ENCODE results near the gene SLC30A7.

DNA sequence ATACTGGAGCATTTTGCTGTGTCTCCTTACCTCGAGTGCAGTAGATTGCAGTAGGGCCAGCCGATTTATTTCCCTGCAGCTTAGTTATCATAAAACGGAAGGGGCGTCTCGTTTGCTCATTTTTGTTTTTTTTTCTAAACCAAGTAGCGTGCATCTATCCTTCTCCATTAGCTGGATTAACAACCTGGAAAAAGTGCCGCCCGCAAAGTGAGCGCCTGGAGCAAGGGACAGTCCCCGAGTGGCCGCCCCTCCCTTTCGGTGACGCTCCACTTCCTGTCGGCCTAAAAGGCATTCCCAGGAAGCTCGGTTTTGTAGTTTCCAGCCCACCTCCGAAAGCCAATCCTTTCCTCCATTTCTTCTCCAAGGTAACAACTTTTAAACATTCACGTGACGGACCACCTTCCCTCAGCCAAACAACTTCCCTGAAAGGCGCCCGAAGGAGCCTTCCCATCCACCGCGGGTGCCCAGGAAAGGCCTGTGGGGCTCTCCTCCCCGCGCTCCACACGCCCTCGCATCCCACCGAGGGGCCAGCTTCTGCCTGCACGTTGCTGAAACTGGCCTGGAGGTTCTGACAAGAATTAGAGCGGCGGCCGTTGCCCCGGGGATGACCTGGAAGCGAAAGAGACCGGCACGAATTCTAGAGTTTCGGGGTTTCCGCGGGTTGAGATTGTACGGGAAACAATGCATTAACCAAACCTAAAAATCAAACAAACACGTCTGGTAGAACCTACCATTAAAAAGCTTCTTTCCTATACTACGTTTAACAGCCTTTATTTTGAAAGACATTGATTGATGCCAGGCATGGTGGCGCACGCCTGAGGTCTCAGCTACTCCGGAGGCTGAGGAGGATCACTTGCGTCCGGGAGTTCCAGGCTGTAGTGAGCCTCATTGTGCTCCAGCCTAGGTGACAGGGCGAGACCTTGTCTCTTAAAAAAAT, 1.0 kb upstream of the SLC30A7 start, which contains the start of gene EXTL2:
- TF ChIP-seq, protein P1, sequence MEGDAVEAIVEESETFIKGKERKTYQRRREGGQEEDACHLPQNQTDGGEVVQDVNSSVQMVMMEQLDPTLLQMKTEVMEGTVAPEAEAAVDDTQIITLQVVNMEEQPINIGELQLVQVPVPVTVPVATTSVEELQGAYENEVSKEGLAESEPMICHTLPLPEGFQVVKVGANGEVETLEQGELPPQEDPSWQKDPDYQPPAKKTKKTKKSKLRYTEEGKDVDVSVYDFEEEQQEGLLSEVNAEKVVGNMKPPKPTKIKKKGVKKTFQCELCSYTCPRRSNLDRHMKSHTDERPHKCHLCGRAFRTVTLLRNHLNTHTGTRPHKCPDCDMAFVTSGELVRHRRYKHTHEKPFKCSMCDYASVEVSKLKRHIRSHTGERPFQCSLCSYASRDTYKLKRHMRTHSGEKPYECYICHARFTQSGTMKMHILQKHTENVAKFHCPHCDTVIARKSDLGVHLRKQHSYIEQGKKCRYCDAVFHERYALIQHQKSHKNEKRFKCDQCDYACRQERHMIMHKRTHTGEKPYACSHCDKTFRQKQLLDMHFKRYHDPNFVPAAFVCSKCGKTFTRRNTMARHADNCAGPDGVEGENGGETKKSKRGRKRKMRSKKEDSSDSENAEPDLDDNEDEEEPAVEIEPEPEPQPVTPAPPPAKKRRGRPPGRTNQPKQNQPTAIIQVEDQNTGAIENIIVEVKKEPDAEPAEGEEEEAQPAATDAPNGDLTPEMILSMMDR (IDR thresholded peaks at IDR 0.05): no peak
- peak; percentile 78 for TF ChIP-seq POLR2A (IDR thresholded peaks at IDR 0.05)

Measured in right lobe of liver (tissue), 4 donors.